ENCODE results near the gene ZNF248.
"Not testable (repeated sequence)": the region's sequence is repeated elsewhere in the genome, so short reads cannot be mapped to it uniquely, and the experiment has no call there.

The ZNF248 gene

GRCh38 chr10:37819797-37820196 lies 37.6 kb downstream of the ZNF248 start:
- DNase-seq: no peak

DNA sequence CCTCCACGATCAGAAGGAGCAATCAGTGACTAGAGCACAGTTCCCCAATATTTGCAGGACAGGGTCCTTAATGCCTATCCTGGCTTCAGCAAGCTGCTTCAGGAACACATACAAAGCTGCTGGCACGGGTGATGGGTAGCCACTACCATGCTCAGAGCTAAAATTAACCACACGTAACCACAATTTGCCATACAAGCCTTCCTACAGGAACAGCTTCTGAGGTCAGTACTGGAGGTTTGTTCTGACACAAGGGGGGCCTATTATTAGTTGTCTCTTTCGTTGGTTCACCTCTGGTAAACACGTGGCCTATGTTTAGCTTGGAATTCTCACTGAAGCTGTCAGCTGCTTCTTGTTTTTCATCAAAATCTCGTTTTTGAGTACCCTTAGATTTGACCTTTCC lies 41.1 kb downstream of the ZNF248 start:
- DNase-seq: no peak

DNA sequence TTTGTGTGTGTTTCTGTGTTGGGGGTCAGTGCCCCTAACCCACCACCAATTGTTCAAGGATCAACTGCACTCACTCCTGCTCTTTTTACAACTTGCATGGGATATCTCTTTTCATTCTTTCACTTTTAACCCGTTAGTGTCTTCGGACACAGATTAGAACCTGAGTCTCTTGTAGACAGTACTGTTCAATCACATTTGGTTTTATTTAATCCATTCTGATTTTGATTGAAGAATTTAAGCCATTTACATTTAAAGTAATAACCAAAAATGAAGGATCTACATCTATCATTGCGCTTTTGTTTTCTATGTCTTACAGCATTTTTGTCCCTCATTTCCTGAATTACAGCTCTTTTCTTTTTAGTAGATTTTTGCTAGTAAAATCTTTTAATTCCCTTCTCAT lies 43.6 kb downstream of the ZNF248 start:
- no peak for DNase-seq

DNA sequence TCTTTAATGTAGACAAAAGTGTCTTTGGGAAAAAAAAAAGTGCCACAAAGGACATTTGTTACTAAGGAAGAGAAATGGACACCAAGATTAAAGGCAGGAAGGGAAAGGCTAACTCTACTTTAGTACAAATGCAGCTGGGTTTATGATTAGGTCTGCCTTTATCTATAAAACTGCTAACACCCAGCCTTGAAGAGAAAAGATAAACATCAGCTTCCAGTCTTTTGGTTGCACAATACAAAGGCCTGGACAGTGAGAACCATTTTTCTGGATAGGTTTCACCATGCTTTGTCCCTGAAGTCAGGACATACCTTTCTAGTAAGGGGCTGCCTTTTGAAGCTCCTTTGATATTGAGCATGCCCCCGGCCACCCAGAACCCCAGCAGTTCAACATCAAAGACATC lies 45.1 kb downstream of the ZNF248 start:
- DNase-seq: no peak

DNA sequence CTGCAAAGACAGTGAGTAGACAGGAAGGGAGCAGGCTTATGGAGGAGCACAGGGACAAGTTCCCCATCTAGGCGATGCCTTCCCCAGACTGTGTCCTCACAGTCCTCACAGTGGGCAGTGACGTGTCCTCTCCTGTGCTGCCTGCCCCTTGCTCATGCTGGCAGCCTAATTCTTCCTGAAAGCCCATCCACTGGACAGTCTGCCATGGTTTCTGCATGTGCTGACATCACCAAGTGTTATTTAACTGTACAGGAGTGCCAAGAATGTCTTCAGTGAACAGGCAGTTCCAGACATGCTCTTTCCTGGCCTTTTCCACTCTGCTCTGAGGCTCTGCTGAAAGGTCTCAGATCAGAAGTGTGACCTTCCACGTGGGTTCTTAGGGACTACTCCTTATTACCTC lies 54.1 kb downstream of the ZNF248 start:
- no peak for DNase-seq

- DNase-seq: no peak
These were observed 55.9 kb downstream of the ZNF248 start for GRCh38 chr10:37801557-37801956.

DNA sequence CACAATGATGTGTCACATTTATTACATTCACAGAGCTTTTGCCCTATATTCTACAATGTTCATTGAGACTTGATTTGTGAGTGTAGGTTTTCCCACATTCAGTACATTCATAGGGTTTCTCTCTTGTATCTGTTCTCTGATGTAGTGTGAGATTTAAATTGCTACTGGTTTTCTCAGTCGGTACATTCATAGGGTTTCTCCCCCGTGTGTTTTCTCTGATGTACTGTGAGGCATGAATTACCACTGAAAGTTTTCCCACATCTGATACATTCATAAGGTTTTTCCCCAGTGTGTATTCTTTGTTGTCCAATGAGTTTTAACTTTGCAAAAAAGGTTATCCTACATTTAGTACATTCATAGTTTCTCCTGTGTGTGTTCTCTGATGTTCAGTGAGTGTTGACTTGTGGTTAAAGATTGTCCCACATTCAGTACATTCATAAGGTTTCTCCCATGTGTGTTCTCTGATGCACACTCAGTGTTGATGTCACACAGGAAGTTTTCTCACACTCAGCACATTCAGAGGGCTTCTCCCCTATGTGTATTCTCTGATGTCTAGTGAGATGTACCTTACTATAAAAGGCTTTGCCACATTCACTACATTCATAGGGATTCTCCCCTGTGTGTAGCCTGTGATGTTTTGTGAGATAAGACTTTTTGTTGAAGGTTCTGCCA lies 63.0 kb downstream of the ZNF248 start:
- DNase-seq: no peak

- no peak for DNase-seq
These were observed 67.8 kb downstream of the ZNF248 start for GRCh38 chr10:37789590-37789989.

DNA sequence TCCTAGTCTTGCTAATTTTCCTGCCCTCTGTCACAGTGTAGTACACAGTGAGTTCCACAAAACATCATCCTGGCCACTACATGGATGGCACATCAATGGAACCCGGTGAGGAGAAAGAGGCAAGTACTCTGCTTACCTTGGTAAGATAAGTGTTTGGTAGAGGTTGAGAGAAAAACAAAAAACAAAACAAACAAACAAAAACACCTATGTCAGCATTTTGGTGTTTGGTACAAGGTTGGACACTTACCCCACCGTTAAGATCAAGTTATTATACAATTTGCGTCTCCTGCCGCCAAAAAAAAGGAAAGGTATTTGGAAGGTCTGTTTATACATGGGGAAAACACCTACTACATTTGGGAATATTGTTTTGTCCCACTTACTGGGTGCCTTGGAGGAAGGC lies 72.7 kb downstream of the ZNF248 start:
- DNase-seq: no peak

- DNase-seq: no peak
These were observed 76.9 kb downstream of the ZNF248 start for GRCh38 chr10:37780536-37780935.

- DNase-seq: no peak
These were observed 80.4 kb downstream of the ZNF248 start for GRCh38 chr10:37777056-37777455.

- no peak for DNase-seq
These were observed 81.8 kb downstream of the ZNF248 start for GRCh38 chr10:37775612-37776011.

- DNase-seq: no peak
These were observed 83.1 kb downstream of the ZNF248 start for GRCh38 chr10:37774351-37774750.

DNA sequence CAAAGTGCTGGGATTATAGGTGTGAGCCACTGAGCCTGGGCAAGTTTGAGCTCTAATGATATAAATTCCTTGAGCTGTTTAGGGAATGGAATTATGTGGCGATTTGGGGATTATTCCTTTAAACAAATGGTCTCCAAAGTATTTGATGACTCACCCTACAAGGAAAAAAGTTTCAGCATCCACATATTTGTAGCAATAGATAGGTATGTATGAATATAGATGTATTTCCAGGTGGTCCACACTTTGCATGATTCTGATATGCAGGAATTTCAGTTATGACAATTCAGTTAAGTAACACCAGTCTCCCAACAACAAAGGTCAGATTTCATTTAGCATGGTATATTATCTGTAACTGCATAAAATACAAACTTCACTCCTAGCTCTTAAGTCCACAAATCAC lies 92.2 kb downstream of the ZNF248 start:
- DNase-seq: no peak

DNA sequence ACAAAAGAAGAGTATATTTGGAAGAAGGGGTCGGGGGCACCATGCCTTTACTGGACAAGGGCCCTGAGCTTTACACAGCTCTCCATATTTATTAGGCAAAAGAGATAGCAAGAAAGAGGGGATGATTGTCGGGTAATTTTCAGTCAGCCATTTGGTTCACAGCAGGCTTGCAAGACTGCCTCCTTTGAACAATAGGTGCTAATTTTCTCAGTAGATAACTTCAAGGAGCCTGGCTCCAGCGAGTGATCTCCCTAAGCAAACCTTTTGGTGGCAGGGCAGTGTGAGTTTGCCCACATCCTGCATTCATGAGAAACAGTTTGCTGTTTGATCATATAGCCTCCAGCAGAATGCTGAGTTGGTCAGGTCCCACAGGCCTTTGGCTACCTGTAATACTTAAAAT lies 94.3 kb downstream of the ZNF248 start:
- DNase-seq: no peak

DNA sequence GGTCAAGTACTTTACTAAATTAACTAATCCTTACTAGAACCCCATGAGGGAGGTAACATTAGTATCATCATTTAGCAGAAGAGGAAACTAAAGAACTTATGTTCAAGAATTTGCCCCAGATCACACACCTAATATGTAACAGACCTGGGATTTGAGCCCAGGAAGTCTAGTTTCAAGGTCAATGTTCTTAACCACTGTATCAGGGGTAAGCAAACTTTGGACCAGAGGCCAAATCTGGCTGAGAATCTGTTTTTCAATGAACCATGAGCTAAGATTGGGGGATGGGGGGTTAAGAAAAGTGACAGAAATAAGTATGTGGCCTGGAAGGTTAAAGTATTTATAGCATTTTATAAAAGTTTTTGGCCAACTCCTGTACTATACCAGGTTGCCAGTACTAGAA lies 95.1 kb downstream of the ZNF248 start:
- DNase-seq: no peak

DNA sequence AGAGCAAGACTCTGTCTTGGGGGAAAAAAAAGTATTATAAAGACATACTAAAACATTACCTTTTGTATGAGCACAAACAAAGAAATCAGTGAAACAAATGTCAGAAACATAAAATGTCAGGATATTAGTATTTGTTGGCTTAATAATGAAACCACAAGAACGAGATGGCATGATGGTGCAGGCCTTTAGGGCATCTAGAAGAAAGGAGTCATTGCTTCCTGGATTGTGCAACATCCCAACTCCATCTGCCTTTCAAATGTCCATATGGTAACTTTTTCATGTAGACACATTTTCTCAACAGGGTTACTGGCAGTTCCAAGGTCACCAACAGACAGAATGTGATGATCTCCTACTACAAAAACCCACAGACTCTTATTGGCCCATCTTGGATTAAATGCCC lies 96.6 kb downstream of the ZNF248 start:
- DNase-seq: no peak

GRCh38 chr10:37758074-37758473 lies 99.3 kb downstream of the ZNF248 start:
- no peak for DNase-seq

DNA sequence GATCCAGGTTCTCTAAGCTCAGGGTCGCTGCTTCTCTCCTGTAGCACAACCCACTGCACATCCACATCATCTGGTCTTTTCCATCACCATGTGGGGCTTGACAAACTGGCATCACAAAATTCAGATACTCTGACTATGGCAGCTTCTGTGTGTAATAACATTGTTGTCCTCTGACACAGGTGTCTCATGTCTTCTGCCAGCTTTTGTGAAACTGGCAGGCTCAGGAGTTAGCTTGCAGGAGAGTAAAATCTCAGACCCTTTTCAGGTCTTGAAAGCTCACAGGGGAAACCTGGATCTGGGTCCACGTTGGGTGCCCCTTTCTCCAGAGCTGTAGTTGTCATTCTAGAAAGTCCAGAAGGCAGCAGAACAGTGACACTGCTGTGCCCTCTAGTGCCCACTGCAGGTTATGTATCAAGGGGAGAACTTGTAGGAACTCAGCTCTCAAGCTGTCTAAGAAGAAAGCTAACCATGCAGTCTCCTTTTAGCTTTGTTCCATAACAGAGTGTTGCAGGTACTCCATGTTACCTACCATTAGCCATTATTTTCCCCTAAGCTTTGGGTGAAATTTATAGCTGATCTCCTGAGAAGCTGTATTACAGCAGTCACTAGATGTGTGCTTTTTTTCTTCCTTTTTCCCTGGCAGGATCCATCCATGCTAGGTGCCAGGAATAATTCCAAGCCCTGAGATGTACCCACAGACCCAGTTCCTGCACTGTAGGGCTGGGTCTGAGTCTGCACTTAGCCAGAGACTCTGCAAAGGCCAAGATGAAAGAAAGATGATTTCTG lies 102.7 kb downstream of the ZNF248 start:
- no peak for DNase-seq

DNA sequence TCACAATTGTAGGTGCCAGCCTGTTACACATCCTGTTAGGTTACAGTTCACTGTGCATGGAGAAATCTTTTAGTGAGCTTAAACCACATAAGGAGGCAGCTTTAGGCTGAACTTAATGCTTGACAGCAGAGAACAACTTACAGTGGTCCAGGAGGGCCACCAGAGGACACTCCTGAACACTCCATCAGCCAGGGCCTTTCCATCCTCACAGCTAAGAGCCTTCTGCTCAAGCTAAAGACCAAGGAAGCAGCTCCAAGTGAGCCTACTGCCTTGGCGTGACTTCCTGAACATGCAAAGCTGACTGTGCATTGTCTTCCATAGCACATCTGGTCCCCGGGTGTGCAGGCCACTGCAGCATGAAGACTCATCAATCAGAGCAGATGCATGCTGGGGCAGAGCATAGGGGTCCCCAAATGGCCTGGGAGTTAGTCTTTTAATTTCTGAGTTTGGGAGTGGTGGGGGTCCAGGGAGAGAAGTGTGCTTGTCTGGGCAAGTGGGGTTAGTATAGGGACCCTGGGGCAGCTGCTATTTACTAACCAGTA lies 105.0 kb downstream of the ZNF248 start:
- DNase-seq: no peak

DNA sequence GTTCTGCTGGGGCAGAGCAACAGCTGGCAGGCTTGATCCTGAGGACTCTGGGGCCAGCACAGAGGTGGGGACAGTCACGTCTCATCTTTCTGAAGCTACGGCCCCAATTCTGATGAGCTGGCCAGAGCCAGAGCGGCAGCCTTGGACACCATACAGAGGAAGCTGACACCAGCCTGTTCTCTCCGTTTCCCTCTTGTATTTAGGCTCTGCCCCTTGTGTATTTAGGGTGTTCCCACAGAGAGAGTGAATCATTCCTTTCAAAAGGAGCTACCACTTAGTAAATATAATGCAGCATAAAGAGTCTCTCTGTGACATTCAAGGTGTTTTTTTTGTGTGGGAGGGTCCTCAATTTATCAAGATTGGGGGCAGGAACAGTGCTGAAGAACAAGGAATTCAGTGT lies 109.2 kb downstream of the ZNF248 start:
- no peak for DNase-seq

- no peak for DNase-seq
These were observed 110.3 kb downstream of the ZNF248 start for GRCh38 chr10:37747081-37747480.

GRCh38 chr10:37741831-37742230 lies 115.6 kb downstream of the ZNF248 start:
- DNase-seq: no peak

DNA sequence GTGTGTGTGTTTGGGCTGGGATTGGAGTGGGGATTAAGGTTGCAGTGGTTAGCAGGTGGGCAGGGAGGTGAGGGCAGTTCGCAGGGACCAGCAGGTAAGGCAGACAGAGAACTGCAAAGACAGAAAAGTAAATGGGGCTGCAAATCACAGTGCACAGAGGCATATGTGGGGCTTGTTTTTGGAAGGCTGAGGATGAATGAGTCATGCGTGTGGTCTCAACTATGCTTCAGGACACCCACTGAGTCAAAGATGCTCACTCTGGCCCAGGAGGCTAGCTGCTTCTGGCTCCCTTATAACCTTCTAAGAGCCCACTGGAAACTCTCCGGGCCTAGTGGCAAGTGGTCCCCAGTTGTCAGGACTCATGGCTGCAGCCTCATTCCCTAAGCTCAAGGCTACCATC lies 118.2 kb downstream of the ZNF248 start:
- no peak for DNase-seq

DNA sequence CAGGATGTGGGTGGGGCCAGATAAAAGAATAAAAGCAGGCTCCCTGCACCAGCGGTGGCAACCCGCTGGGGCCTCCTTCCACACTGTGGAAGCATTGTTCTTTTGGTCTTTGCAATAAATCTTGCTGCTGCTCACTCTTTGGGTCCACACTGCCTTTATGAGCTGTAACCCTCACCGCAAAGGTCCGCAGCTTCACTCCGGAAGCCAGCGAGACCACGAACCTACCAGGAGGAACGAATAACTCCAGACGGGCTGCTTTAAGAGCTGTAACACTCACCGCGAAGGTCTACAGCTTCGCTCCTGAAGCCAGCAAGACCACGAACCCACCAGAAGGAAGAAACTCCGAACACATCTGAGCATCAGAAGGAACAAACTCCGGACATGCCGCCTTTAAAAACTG lies 119.2 kb downstream of the ZNF248 start:
- DNase-seq: not testable (repeated sequence)

Measured in fibroblast of skin of right biceps (primary cell).